K562 (cell line): ENCODE results near the gene KCNK6. TPM values are rescaled to one million over a fixed set of nuclear protein-coding genes. Genes with fewer than 3 reads are reported as not detected.

Experiments
- ATAC-seq: fragments of 200-7000 bp; cut with Tn5 transposase; 3 replicates; pipeline ENCODE4 v1.9.1; 2020; ENCODE audit warnings: moderate library complexity
- BruUV-seq: library from RNA; stranded (reverse); fragments of 400-500 nt; replicated peaks from 2 replicates; lab custom pipeline; 2021; lab: Mats Ljungman, UMichigan
- CTCF ChIA-PET: fragments of 300-600 bp; formaldehyde crosslinking; extraction: SDS; loops from one replicate; lab custom pipeline; 2021; ENCODE audit warnings: low intra/inter-chr PET ratio; lab: Yijun Ruan, JAX
- POLR2A ChIA-PET: fragments of 300-600, 350-650 bp; sonication (Branson Sonifier 250); formaldehyde crosslinking; extraction: SDS; loops from one replicate; lab custom pipeline; 2021; ENCODE audit warnings: antibody characterized with exemption, inconsistent platforms; lab: Yijun Ruan, JAX
- DNase-seq, 4 experiments: peaks; one replicate each; pipeline versions ENCODE4 v3.0.0 to v3.0.0-alpha.2; 2011 to 2018; ENCODE audit warnings: low spot score in 3 of 4, mixed read lengths in 3 of 4; ENCODE audit errors: extremely low read depth in 1 of 4
- FAIRE-seq: peaks from 2 replicates; lab custom pipeline; 2011; peaks lifted over from hg19 to GRCh38; lab: Jason Lieb, UNC
- H2AFZ ChIP-seq: 2 replicates; pipeline ENCODE4 v1.6.0; 2011; ENCODE audit warnings: low read depth, low read length, control low read depth, inconsistent platforms
- H3K27ac ChIP-seq: fragments of 200-600 bp; 3 replicates; pipeline ENCODE4 v1.8.0; 2011; ENCODE audit warnings: low read depth, mild to moderate bottlenecking, control low read depth, inconsistent platforms, low read length, moderate library complexity, mixed read lengths; ENCODE audit errors: extremely low read depth
- H3K27me3 ChIP-seq, 2 experiments: fragments of 300-600 bp in 1 of 2; 2 replicates in 1 of 2; 3 replicates in 1 of 2; pipeline versions ENCODE4 v1.6.0 to v1.8.0; 2011; ENCODE audit warnings: inconsistent platforms in 2 of 2, low read length in 2 of 2, mild to moderate bottlenecking in 1 of 2, mixed read lengths in 1 of 2, moderate library complexity in 1 of 2; ENCODE audit not compliant: control insufficient read depth in 2 of 2, insufficient read depth in 2 of 2
- H3K36me3 ChIP-seq: fragments of 300-600 bp; 3 replicates; pipeline ENCODE4 v1.8.0; 2011; ENCODE audit warnings: mild to moderate bottlenecking, low read length, inconsistent platforms; ENCODE audit not compliant: control insufficient read depth, insufficient read depth
- H3K4me1 ChIP-seq, 2 experiments: fragments of 200-600 bp in 1 of 2; replicated peaks in 1 of 2; 2 replicates in 1 of 2; 3 replicates in 1 of 2; pipeline versions ENCODE4 v1.5.1 to v1.8.0; 2011; ENCODE audit warnings: inconsistent platforms in 2 of 2, low read length in 2 of 2, mild to moderate bottlenecking in 1 of 2, mixed read lengths in 1 of 2, moderate library complexity in 1 of 2; ENCODE audit not compliant: control insufficient read depth in 2 of 2, insufficient read depth in 2 of 2
- H3K4me2 ChIP-seq: 2 replicates; pipeline ENCODE4 v1.6.1; 2011; ENCODE audit warnings: low read length, control low read depth, inconsistent platforms, mixed read lengths; ENCODE audit not compliant: insufficient read depth
- H3K4me3 ChIP-seq: fragments of 200-600 bp; sonication (generic), shearing (Covaris generic); 2 replicates; pipeline ENCODE4 v1.5.1; 2016; ENCODE audit warnings: control low read depth, inconsistent platforms
- H3K79me2 ChIP-seq: fragments of 200-600 bp; 3 replicates; pipeline ENCODE4 v1.8.0; 2011; ENCODE audit warnings: low read length, inconsistent platforms; ENCODE audit not compliant: control insufficient read depth, insufficient read depth
- H3K9ac ChIP-seq, 2 experiments: 2 replicates each; pipeline versions ENCODE4 v1.6.0 to v1.6.1; 2011; ENCODE audit warnings: low read depth in 2 of 2, low read length in 2 of 2, control low read depth in 1 of 2, inconsistent platforms in 1 of 2, mild to moderate bottlenecking in 1 of 2, mixed read lengths in 1 of 2; ENCODE audit not compliant: insufficient read depth in 1 of 2
- H3K9me1 ChIP-seq: one replicate; pipeline ENCODE4 v1.6.0; 2011; ENCODE audit warnings: inconsistent platforms, mild to moderate bottlenecking, low read length, moderate library complexity; ENCODE audit not compliant: control insufficient read depth, insufficient read depth
- H3K9me3 ChIP-seq: replicated peaks from 2 replicates; pipeline ENCODE4 v1.5.1; 2011; ENCODE audit warnings: low read depth, low read length, inconsistent platforms; ENCODE audit not compliant: control insufficient read depth, insufficient read depth
- H4K20me1 ChIP-seq: replicated peaks from 2 replicates; pipeline ENCODE4 v1.6.1; 2011; ENCODE audit warnings: low read length, inconsistent platforms, mixed read lengths; ENCODE audit not compliant: control insufficient read depth, insufficient read depth
- ARHGAP35 ChIP-seq: fragments of 450-650 bp; IDR thresholded peaks from 2 replicates; pipeline ENCODE4 v1.6.1; 2018; ENCODE audit not compliant: partially characterized antibody
- FOXA1 ChIP-seq: fragments of 450-650 bp; IDR thresholded peaks from 2 replicates; pipeline ENCODE4 v1.6.1; 2016; ENCODE audit warnings: mild to moderate bottlenecking, borderline replicate concordance
- KDM1A ChIP-seq, 2 experiments: fragments of 450-650 bp; IDR thresholded peaks; 2 replicates each; pipeline ENCODE4 v1.6.1; 2016; ENCODE audit warnings: mild to moderate bottlenecking in 2 of 2
- PBX2 ChIP-seq, 2 experiments: IDR thresholded peaks in 1 of 2; conservative IDR thresholded peaks in 1 of 2; 2 replicates each; pipeline ENCODE4 v1.6.1; 2016; ENCODE audit warnings: low read depth in 2 of 2, mild to moderate bottlenecking in 1 of 2, missing compliant biosample characterization in 1 of 2, missing genetic modification characterization in 1 of 2, moderate library complexity in 1 of 2
- ZNF445 ChIP-seq: fragments of 250-450 bp; sonication (Bioruptor Pico); IDR thresholded peaks from 2 replicates; pipeline ENCODE4 v1.4.0; 2020; ENCODE audit warnings: low read depth, mild to moderate bottlenecking, moderate library complexity
- WGBS: fragments of 100-300 bp; shearing (Covaris generic); methylation state at CpG from one replicate; pipeline ENCODE4 v1.1.6; 2016; ENCODE audit warnings: low coverage, mixed read lengths; ENCODE audit not compliant: insufficient coverage; ENCODE audit errors: missing lambda C conversion rate; 5-methylcytosine and 5-hydroxymethylcytosine counted together
- in situ Hi-C: fragments of 300-500 bp; cut with MboI; formaldehyde crosslinking; loops from 4 replicates; pipeline ENCODE4 v1.15.0; 2018; ENCODE audit warnings: inconsistent platforms, mixed read lengths
- intact Hi-C: fragments of 100-400 bp; cut with micrococcal nuclease; formaldehyde crosslinking; loops from 2 replicates; pipeline ENCODE4 v1.14.2; 2022
- polyA plus RNA-seq, 8 experiments: library from polyadenylated mRNA; depleted of rRNA in 4 of 8; stranded (reverse) in 5 of 8; unstranded in 3 of 8; fragments of >200 nt; fragmentation: Nextera tagmentation in 2 of 8; fragmentation: Illumina TruSeq in 1 of 8; extraction: Ambion mirVana in 2 of 8; extraction: Trizol in 1 of 8; gene quantifications; 2 replicates each; pipeline versions ENCODE4 v1.2.1 to v1.2.3, GENCODE V29; 2011 to 2014; ENCODE audit warnings: inconsistent platforms in 1 of 8, missing spikeins in 1 of 8
- total RNA-seq, 7 experiments: library from RNA; depleted of rRNA in 6 of 7; stranded (reverse); fragments of >200 nt in 6 of 7; fragmentation: Illumina TruSeq in 2 of 7; extraction: Trizol in 2 of 7; gene quantifications; 2 replicates each; pipeline versions ENCODE4 v1.2.1 to v1.2.3, GENCODE V29; 2011 to 2021; ENCODE audit warnings: low replicate concordance in 1 of 7

KCNK6 gene
- total and polyA plus RNA-seq, 9 of the 15 experiments (the other 6 are each of a cell fraction or from before 2014, with no cell fraction given), result 0.05 to 0.42 (median 0.15) TPM

DNA sequence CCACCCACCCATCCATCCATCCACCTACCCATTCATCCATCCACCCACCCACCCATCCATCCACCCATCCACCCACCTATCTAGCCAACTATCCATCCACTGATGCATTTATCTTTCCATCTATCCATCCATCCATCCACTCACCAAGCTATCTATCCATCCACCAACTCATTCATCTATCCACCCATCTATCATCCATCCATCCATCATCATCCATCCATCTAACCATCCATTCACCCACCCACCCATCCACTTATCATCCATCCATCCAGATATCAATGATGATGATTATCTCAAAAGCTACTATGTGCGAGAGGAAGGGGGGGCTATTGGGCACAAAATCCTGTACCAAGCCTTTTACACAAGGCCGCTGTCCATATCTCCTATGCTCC, 9.4 kb upstream of the KCNK6 start:
- WGBS, result 87% methylated on average over 2 of the region's 2 CpGs
- intact Hi-C loops (no loop called here), in situ Hi-C loops (no loop called here)
- DNase-seq (no peak), ATAC-seq (no peak), FAIRE-seq (no peak)
- peaks cover 19 to 56% of the 10 kb centered on the region in 2 experiments for H3K4me1 ChIP-seq
- no peak overlapping the region for H3K4me3 ChIP-seq
- peaks cover 73% of the 10 kb centered on the region for H3K36me3 ChIP-seq
- no peak overlapping the region for H2AFZ ChIP-seq
- H4K20me1 ChIP-seq, result peaks cover 5% of the 10 kb centered on the region; the same call in 1 of the 2 replicates
- no peak overlapping the region; the same call in 1 of the 2 replicates for H3K4me2 ChIP-seq
- H3K27ac ChIP-seq, result no peak overlapping the region
- H3K9ac ChIP-seq, result peak overlapping the region in 1 of 2 experiments; percentile 84; a peak in 2 of 4 replicates
- POLR2A ChIA-PET, result no interaction called here
- H3K79me2 ChIP-seq, result peaks cover 65% of the 10 kb centered on the region
- BruUV-seq, result no TSS peak
- peaks cover 5% of the 10 kb centered on the region for H3K9me1 ChIP-seq
- CTCF ChIA-PET, result no interaction called here
- TF ChIP-seq ARHGAP35, result peak; percentile 29
- no peak for TF ChIP-seq FOXA1
- TF ChIP-seq ZNF445, result no peak
- no peak for TF ChIP-seq PBX2 (CRISPR knock-in tag; IDR thresholded peaks at IDR 0.05; ENCODE audit: low read depth)
- TF ChIP-seq PBX2 (tag; conservative IDR thresholded peaks at IDR 0.05; ENCODE audit: low read depth), result 0 out of 2 replicates have a peak, but pooled peaks have one; percentile 13
- 0 out of 4 replicates have a peak, but pooled peaks of 1 of the 2 experiments have one; percentile 19 for TF ChIP-seq KDM1A (IDR thresholded peaks at IDR 0.05)
- TF ChIP-seq, all 486 proteins: peak for 3
- no peaks in the 10 kb centered on the region for H3K27me3 ChIP-seq
- H3K9me3 ChIP-seq, result no peaks in the 10 kb centered on the region
